ENCODE results near the gene RING1. TPM values are rescaled to one million over a fixed set of nuclear protein-coding genes. Genes with fewer than 3 reads are reported as not detected.

The RING1 gene
- total and polyA plus RNA-seq, 10 of the 15 experiments (the other 5 are each of a cell fraction or from before 2014, with no cell fraction given): 2.0 to 27.2 (median 15.8) TPM

DNA sequence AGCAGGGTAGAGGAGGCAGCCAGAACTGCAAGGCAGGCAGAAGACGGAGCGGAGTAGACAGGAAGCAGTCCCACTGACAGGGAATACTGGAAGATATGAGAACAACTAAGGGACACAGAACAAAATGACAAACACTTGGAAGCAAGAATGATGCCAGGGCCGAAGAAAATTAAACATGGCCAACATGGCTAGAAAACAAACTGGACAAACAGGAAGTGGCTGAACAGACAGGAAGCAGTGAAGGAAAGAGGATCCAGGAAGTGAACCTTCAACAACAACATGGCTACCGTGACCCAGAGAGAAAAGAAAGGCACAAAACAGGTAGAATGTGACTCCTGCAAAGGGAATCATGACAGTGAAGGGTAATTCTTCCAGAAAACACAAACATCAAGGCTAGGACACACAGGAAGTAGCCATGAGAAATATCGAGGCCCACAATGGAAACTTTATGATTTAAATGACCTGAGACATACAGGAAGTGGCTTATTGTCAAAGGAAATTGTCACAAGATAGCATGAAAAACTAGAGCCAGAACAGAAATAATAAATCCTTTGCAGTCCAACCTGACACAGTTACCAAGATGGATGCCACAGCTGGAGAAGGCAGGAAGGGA lies 25.1 kb upstream of the RING1 start:
- POLR2A ChIA-PET: no interaction called here
- H2AFZ ChIP-seq (ENCODE audit: control insufficient read depth, low read depth, low read length): peak overlapping the region; percentile 99

DNA sequence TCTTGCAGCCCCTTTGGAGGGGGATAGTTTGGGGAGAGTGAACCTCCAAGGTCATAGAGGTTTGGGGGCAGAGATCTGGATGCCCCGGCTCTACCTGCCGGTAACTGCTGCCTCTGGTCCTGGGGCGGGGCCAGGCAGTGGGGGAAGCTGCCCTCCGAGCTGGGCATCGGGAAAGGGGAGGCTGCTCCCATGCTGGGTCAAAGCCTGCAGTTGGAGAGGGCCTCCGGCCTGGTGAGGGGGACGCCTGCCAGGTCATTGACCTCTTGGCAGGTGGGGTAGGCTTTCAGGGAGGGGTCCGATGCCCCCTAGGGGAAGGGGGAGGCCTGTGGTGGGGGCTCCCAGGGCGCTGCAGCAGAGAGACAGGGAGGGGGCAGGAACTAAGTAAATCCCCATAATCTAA lies 23.1 kb upstream of the RING1 start:
- no peak overlapping the region for H3K27ac ChIP-seq (ENCODE audit: control insufficient read depth, insufficient read depth)
- in situ Hi-C loops (cut with MboI) (no loop called here), intact Hi-C loops (cut with micrococcal nuclease; ENCODE audit: unreplicated experiment) (no loop called here)
- H3K4me3 ChIP-seq: no peak overlapping the region
- FAIRE-seq (no peak), ATAC-seq (no peak), DNase-seq (ENCODE audit: low read depth, low spot score) (no peak)
- H2AFZ ChIP-seq (ENCODE audit: control insufficient read depth, low read depth, low read length): no peak overlapping the region
- H3K79me2 ChIP-seq (ENCODE audit: control insufficient read depth, insufficient read depth, low read length): no peaks in the 10 kb centered on the region
- ChIA-PET POLR2A (no interaction called here), CTCF (no interaction called here), SMC1A (ENCODE audit: uncharacterized antibody, unreplicated experiment) (no interaction called here), RAD21 (ENCODE audit: unreplicated experiment) (no interaction called here)
- H3K9me3 ChIP-seq (replicated peaks; ENCODE audit: control insufficient read depth, insufficient read depth, low read length): peaks cover 9% of the 10 kb centered on the region
- no peak for TF ChIP-seq CHD1 (IDR thresholded peaks at IDR 0.05; ENCODE audit: low read depth, low read length)
- no peak for TF ChIP-seq JUNB (IDR thresholded peaks at IDR 0.05)
- no peaks in the 10 kb centered on the region for H4K20me1 ChIP-seq (ENCODE audit: control insufficient read depth, insufficient read depth)
- H3K36me3 ChIP-seq (ENCODE audit: control insufficient read depth in 2 of 2, insufficient read depth in 2 of 2, low read length in 1 of 2): no peaks in the 10 kb centered on the region
- no peaks in the 10 kb centered on the region; a peak in 1 of 4 replicates for H3K27me3 ChIP-seq (replicated peaks in 1 of 2; ENCODE audit: control insufficient read depth in 2 of 2, insufficient read depth in 2 of 2, low read length in 1 of 2)
- H3K4me2 ChIP-seq (ENCODE audit: control insufficient read depth, insufficient read depth): no peak overlapping the region
- H3K9ac ChIP-seq (ENCODE audit: control insufficient read depth, insufficient read depth, low read length): no peak overlapping the region
- H3K4me1 ChIP-seq (ENCODE audit: control insufficient read depth, insufficient read depth, low read length): peaks cover 6% of the 10 kb centered on the region
- WGBS (ENCODE audit: insufficient coverage, insufficient replicate concordance, low lambda C conversion rate, missing lambda C conversion rate): 64% methylated on average over 6 of the region's 9 CpGs
- BruUV-seq (replicated peaks): no TSS peak

More for the DNA sequence above, 25.1 kb upstream of the RING1 start:
- peak overlapping the region; percentile 48; the same call in 1 of the 2 replicates for H3K27ac ChIP-seq (ENCODE audit: control insufficient read depth, insufficient read depth)
- 64% methylated on average over 5 of the region's 5 CpGs for WGBS (ENCODE audit: insufficient coverage, insufficient replicate concordance, low lambda C conversion rate, missing lambda C conversion rate)
- H3K9me3 ChIP-seq (replicated peaks; ENCODE audit: control insufficient read depth, insufficient read depth, low read length): peaks cover 9% of the 10 kb centered on the region
- no TSS peak for BruUV-seq (replicated peaks)
- in situ Hi-C loops (cut with MboI) (no loop called here), intact Hi-C loops (cut with micrococcal nuclease; ENCODE audit: unreplicated experiment) (no loop called here)
- ChIA-PET RAD21 (ENCODE audit: unreplicated experiment) (no interaction called here), SMC1A (ENCODE audit: uncharacterized antibody, unreplicated experiment) (interaction anchor here (1.1 kb wide), 1 partner anchor 26 kb away, joined by 5 read pairs; the partner anchor contains the start of gene RING1), CTCF (interaction anchor here (1.0 to 2.1 kb wide), 4 partner anchors 14 to 66 kb away, joined by 3 to 9 read pairs (median 5); no protein-coding TSS in a partner anchor)
- ATAC-seq (no peak), FAIRE-seq (peak; percentile 66), DNase-seq (ENCODE audit: low read depth, low spot score) (no peak)
- peaks cover 6% of the 10 kb centered on the region for H3K4me1 ChIP-seq (ENCODE audit: control insufficient read depth, insufficient read depth, low read length)
- H3K4me2 ChIP-seq (ENCODE audit: control insufficient read depth, insufficient read depth): no peak overlapping the region
- H3K4me3 ChIP-seq: no peak overlapping the region
- no peaks in the 10 kb centered on the region for H4K20me1 ChIP-seq (ENCODE audit: control insufficient read depth, insufficient read depth)
- peak; percentile 74 for TF ChIP-seq GABPA (IDR thresholded peaks at IDR 0.05; ENCODE audit: low read depth)
- TF ChIP-seq YY1 (IDR thresholded peaks at IDR 0.05; ENCODE audit: low read depth, low read length): peak; percentile 70
- 0 out of 2 replicates have a peak, but pooled peaks have one; percentile 22 for TF ChIP-seq NR2C1 (IDR thresholded peaks at IDR 0.05)
- peak; percentile 47; the same call in 1 of the 2 replicates for TF ChIP-seq SPI1 (IDR thresholded peaks at IDR 0.05; ENCODE audit: borderline replicate concordance, insufficient read depth, low read depth, low read length)
- TF ChIP-seq ETV6 (conservative IDR thresholded peaks at IDR 0.05 in 1 of 2, IDR thresholded peaks at IDR 0.05 in 1 of 2; ENCODE audit: borderline replicate concordance in 1 of 2, low read depth in 1 of 2): peak in 1 of 2 experiments; percentile 71; a peak in 1 of 4 replicates
- no peak for TF ChIP-seq CHD1 (IDR thresholded peaks at IDR 0.05; ENCODE audit: low read depth, low read length)
- no peaks in the 10 kb centered on the region for H3K79me2 ChIP-seq (ENCODE audit: control insufficient read depth, insufficient read depth, low read length)
- H3K27me3 ChIP-seq (replicated peaks in 1 of 2; ENCODE audit: control insufficient read depth in 2 of 2, insufficient read depth in 2 of 2, low read length in 1 of 2): no peaks in the 10 kb centered on the region; a peak in 1 of 4 replicates
- H3K36me3 ChIP-seq (ENCODE audit: control insufficient read depth in 2 of 2, insufficient read depth in 2 of 2, low read length in 1 of 2): no peaks in the 10 kb centered on the region
- H3K9ac ChIP-seq (ENCODE audit: control insufficient read depth, insufficient read depth, low read length): no peak overlapping the region
